ENCODE results near the gene TIMM22. TPM values are rescaled to one million over a fixed set of nuclear protein-coding genes. Genes with fewer than 3 reads are reported as not detected.

TIMM22 gene
- total and polyA plus RNA-seq, 2 of the 13 experiments (the other 11 are each of a cell fraction or from before 2014, with no cell fraction given): 6.2 to 15.5 TPM

- TF ChIP-seq ZFP62 (CRISPR knock-in tag; IDR thresholded peaks at IDR 0.05): peak; percentile 66; the same call in 1 of the 2 replicates
- TF ChIP-seq GTF2F1 (IDR thresholded peaks at IDR 0.05; ENCODE audit: low read length): 0 out of 2 replicates have a peak, but pooled peaks have one; percentile 21
- TF ChIP-seq ETV6 (CRISPR knock-in tag; conservative IDR thresholded peaks at IDR 0.05): peak; percentile 83
- TF ChIP-seq KDM1A (CRISPR knock-in tag; IDR thresholded peaks at IDR 0.05): no peak
- no peak for TF ChIP-seq ZNF282 (IDR thresholded peaks at IDR 0.05; ENCODE audit: partially characterized antibody)
- TF ChIP-seq ZNF33A (CRISPR knock-in tag; IDR thresholded peaks at IDR 0.05; ENCODE audit: borderline replicate concordance): peak; percentile 66; the same call in 1 of the 2 replicates
- TF ChIP-seq REST (IDR thresholded peaks at IDR 0.05; ENCODE audit: borderline replicate concordance in 1 of 2, low read depth in 1 of 2, low read length in 2 of 2): peak in 1 of 2 experiments; percentile 58; a peak in 1 of 4 replicates
- no peak for TF ChIP-seq FOXK2 (IDR thresholded peaks at IDR 0.05)
- peak; percentile 68; the same call in 1 of the 2 replicates for TF ChIP-seq ZNF343 (CRISPR knock-in tag; IDR thresholded peaks at IDR 0.05)
- TF ChIP-seq, protein P1, sequence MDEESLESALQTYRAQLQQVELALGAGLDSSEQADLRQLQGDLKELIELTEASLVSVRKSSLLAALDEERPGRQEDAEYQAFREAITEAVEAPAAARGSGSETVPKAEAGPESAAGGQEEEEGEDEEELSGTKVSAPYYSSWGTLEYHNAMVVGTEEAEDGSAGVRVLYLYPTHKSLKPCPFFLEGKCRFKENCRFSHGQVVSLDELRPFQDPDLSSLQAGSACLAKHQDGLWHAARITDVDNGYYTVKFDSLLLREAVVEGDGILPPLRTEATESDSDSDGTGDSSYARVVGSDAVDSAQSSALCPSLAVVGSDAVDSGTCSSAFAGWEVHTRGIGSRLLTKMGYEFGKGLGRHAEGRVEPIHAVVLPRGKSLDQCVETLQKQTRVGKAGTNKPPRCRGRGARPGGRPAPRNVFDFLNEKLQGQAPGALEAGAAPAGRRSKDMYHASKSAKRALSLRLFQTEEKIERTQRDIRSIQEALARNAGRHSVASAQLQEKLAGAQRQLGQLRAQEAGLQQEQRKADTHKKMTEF (CRISPR knock-in tag; IDR thresholded peaks at IDR 0.05): peak; percentile 98
- no peak for TF ChIP-seq NFE2L1 (CRISPR knock-in tag; IDR thresholded peaks at IDR 0.05; ENCODE audit: borderline replicate concordance)
- no peak for TF ChIP-seq TEAD2 (CRISPR knock-in tag; IDR thresholded peaks at IDR 0.05)
- TF ChIP-seq ZNF589 (CRISPR knock-in tag; conservative IDR thresholded peaks at IDR 0.05): peak; percentile 95
- TF ChIP-seq ZNF326 (CRISPR knock-in tag; IDR thresholded peaks at IDR 0.05; ENCODE audit: borderline replicate concordance): no peak
- TF ChIP-seq AGO1 (IDR thresholded peaks at IDR 0.05; ENCODE audit: low read depth, low read length, poor library complexity, severe bottlenecking): peak; percentile 76
- no peak for TF ChIP-seq FOSL1 (CRISPR knock-in tag; IDR thresholded peaks at IDR 0.05; ENCODE audit: borderline replicate concordance)
- TF ChIP-seq ZNF136 (CRISPR knock-in tag; IDR thresholded peaks at IDR 0.05; ENCODE audit: low read depth): no peak; the same call in 1 of the 2 replicates
- TF ChIP-seq NFRKB (IDR thresholded peaks at IDR 0.05): no peak; the same call in 1 of the 2 replicates
- peak; percentile 91 for TF ChIP-seq GABPB1 (CRISPR knock-in tag; IDR thresholded peaks at IDR 0.05)
Observed at GRCh38 chr17:996554-997344, at the start of gene TIMM22 (continued).
